CD1c-positive myeloid dendritic cell (primary cell): ENCODE measurements around the gene CYTH2.

Experiments used
- DNase-seq: peaks from one replicate; pipeline ENCODE4 v3.0.0-alpha.2; 2016; ENCODE audit errors: extremely low spot score

Gene CYTH2

GRCh38 chr19:48452289-48453190 is 16.6 kb upstream of the CYTH2 start:
- DNase-seq = no peak

GRCh38 chr19:48454150-48454730 is 14.9 kb upstream of the CYTH2 start:
- DNase-seq = no peak

GRCh38 chr19:48455171-48455907 is 13.8 kb upstream of the CYTH2 start, which contains the start of gene KCNJ14:
Gene KCNJ14 (plus strand): TSS chr19:48455574. CDS start chr19:48461725, 6,151 bp downstream.
- DNase-seq = no peak

- no peak for DNase-seq
Observed at GRCh38 chr19:48455908-48456562, 13.1 kb upstream of the CYTH2 start.

GRCh38 chr19:48456864-48457263 is 12.3 kb upstream of the CYTH2 start:
- no peak for DNase-seq

- no peak for DNase-seq
Observed at GRCh38 chr19:48458016-48458415, 11.2 kb upstream of the CYTH2 start.

GRCh38 chr19:48461651-48461981 is 7.6 kb upstream of the CYTH2 start:
- DNase-seq = no peak

GRCh38 chr19:48461982-48462655 is 7.0 kb upstream of the CYTH2 start:
- no peak for DNase-seq

GRCh38 chr19:48465215-48465614 is 4.0 kb upstream of the CYTH2 start:
- no peak for DNase-seq

GRCh38 chr19:48466561-48467325 is 2.4 kb upstream of the CYTH2 start:
- DNase-seq = peak; percentile 24

GRCh38 chr19:48468772-48469288 is 339 bp upstream of the CYTH2 start:
- peak; percentile 100 for DNase-seq

- no peak for DNase-seq
Observed at GRCh38 chr19:48469934-48470680, 938 bp downstream of the CYTH2 start.

- no peak for DNase-seq
Observed at GRCh38 chr19:48470856-48471255, 1.7 kb downstream of the CYTH2 start.

- no peak for DNase-seq
Observed at GRCh38 chr19:48471836-48472235, 2.7 kb downstream of the CYTH2 start.

GRCh38 chr19:48473161-48473966 is 4.2 kb downstream of the CYTH2 start:
- DNase-seq = no peak

- no peak for DNase-seq
Observed at GRCh38 chr19:48474084-48474592, 5.0 kb downstream of the CYTH2 start.

- no peak for DNase-seq
Observed at GRCh38 chr19:48475369-48476068, 6.3 kb downstream of the CYTH2 start.

GRCh38 chr19:48476176-48476575 is 7.0 kb downstream of the CYTH2 start:
- no peak for DNase-seq
